Measurements from ENCODE around the gene IARS1.

The IARS1 gene

GRCh38 chr9:92325269-92325990, 31.9 kb upstream of the IARS1 start, which contains the start of the genes CENPP and NOL8:
CENPP (plus strand) TSS chr9:92325953.
NOL8 (minus strand) TSS chr9:92325350; CDS start chr9:92324161, 1,189 bp downstream.
- Histone ChIP-seq H3K27ac (peak within 1 kb of the TSS; percentile 94 to 100 (median 99)), H3K9me3 (replicated peaks in 1 of 11) (no peaks in the 10 kb centered on the region)
- TF ChIP-seq Cebpa-rat (IDR thresholded peaks at IDR 0.05), result no peak

GRCh38 chr9:92324889-92325268, 31.4 kb upstream of the IARS1 start:
- no peaks in the 10 kb centered on the region for H3K9me3 ChIP-seq (replicated peaks in 1 of 11)
- H3K36me3 ChIP-seq, result peaks cover 33 to 41% (median 35%) of the 10 kb centered on the region in 11 experiments
- peak overlapping the region; percentile 94 to 100 (median 99) for H3K27ac ChIP-seq
- peaks cover 0 to 10% (median 0%) of the 10 kb centered on the region in 11 experiments; a peak in 3 of 22 replicates for H4K20me1 ChIP-seq
- peak overlapping the region; percentile 91 to 100 (median 99) for H3K9ac ChIP-seq
- H3K4me1 ChIP-seq, result peaks cover 29 to 41% (median 33%) of the 10 kb centered on the region in 10 experiments
- no peak for TF ChIP-seq Cebpa-rat (IDR thresholded peaks at IDR 0.05)
- H3K27me3 ChIP-seq, result no peaks in the 10 kb centered on the region
- H3K4me2 ChIP-seq, result peak overlapping the region; percentile 79 to 95 (median 85)
- H3K4me3 ChIP-seq, result peak overlapping the region; percentile 67 to 96 (median 82)

More at GRCh38 chr9:92325269-92325990, 31.9 kb upstream of the IARS1 start, which contains the start of the genes CENPP and NOL8:
- peak within 1 kb of the TSS; percentile 79 to 95 (median 86) for H3K4me2 ChIP-seq
- H4K20me1 ChIP-seq, result 0 out of 22 replicates have a peak, but pooled peaks cover 0 to 5% (median 0%) of the 10 kb centered on the region in 11 experiments
- peaks cover 29 to 41% (median 33%) of the 10 kb centered on the region in 10 experiments for H3K4me1 ChIP-seq
- no peaks in the 10 kb centered on the region for H3K27me3 ChIP-seq
- peak within 1 kb of the TSS; percentile 67 to 96 (median 82) for H3K4me3 ChIP-seq
- peaks cover 28 to 35% (median 29%) of the 10 kb centered on the region in 11 experiments for H3K36me3 ChIP-seq
- H3K9ac ChIP-seq, result peak within 1 kb of the TSS; percentile 91 to 100 (median 99)

GRCh38 chr9:92324431-92324830, 30.9 kb upstream of the IARS1 start:
- peaks cover 29 to 41% (median 33%) of the 10 kb centered on the region in 10 experiments for H3K4me1 ChIP-seq
- H3K36me3 ChIP-seq, result peaks cover 38 to 45% (median 39%) of the 10 kb centered on the region in 11 experiments
- TF ChIP-seq Cebpa-rat (IDR thresholded peaks at IDR 0.05), result no peak
- H3K27me3 ChIP-seq, result no peaks in the 10 kb centered on the region
- H4K20me1 ChIP-seq, result peaks cover 0 to 10% (median 0%) of the 10 kb centered on the region in 11 experiments; a peak in 3 of 22 replicates
- H3K27ac ChIP-seq, result peak overlapping the region; percentile 94 to 100 (median 99); a peak in 21 of 22 replicates
- H3K4me3 ChIP-seq, result peak overlapping the region; percentile 67 to 96 (median 82)
- no peaks in the 10 kb centered on the region for H3K9me3 ChIP-seq (replicated peaks in 1 of 11)
- H3K4me2 ChIP-seq, result peak overlapping the region; percentile 79 to 95 (median 85)
- peak overlapping the region; percentile 91 to 100 (median 99) for H3K9ac ChIP-seq

- Histone ChIP-seq H3K9ac (no peak overlapping the region), H4K20me1 (peaks cover 0 to 21% (median 12%) of the 10 kb centered on the region in 11 experiments; a peak in 10 of 22 replicates), H3K27ac (0 out of 22 replicates have a peak overlapping the region, but pooled peaks of 1 of the 11 experiments have one; percentile 8), H3K27me3 (no peaks in the 10 kb centered on the region), H3K4me3 (no peak overlapping the region), H3K4me1 (peaks cover 14 to 44% (median 29%) of the 10 kb centered on the region in 10 experiments), H3K4me2 (peak overlapping the region in 5 of 11 experiments; percentile 4 to 53 (median 8); a peak in 6 of 22 replicates), H3K9me3 (replicated peaks in 1 of 11) (0 out of 22 replicates have a peak, but pooled peaks cover 0 to 4% (median 0%) of the 10 kb centered on the region in 11 experiments), H3K36me3 (peaks cover 74 to 100% (median 92%) of the 10 kb centered on the region in 11 experiments)
- TF ChIP-seq Cebpa-rat (IDR thresholded peaks at IDR 0.05), result peak in 2 of 11 experiments; percentile 57 to 62; a peak in 3 of 22 replicates
These were observed 22.0 kb upstream of the IARS1 start for GRCh38 chr9:92315456-92315855.

GRCh38 chr9:92313624-92314012, 20.1 kb upstream of the IARS1 start:
- Histone ChIP-seq H3K4me1 (peaks cover 22 to 63% (median 47%) of the 10 kb centered on the region in 10 experiments), H3K27ac (peak overlapping the region in 6 of 11 experiments; percentile 14 to 43 (median 22); a peak in 8 of 22 replicates), H3K36me3 (peaks cover 74 to 100% (median 92%) of the 10 kb centered on the region in 11 experiments), H3K27me3 (no peaks in the 10 kb centered on the region), H3K9me3 (replicated peaks in 1 of 11) (0 out of 22 replicates have a peak, but pooled peaks cover 0 to 4% (median 0%) of the 10 kb centered on the region in 11 experiments), H4K20me1 (peaks cover 0 to 20% (median 12%) of the 10 kb centered on the region in 11 experiments; a peak in 8 of 22 replicates), H3K4me2 (peak overlapping the region; percentile 1 to 66 (median 28); a peak in 18 of 22 replicates), H3K9ac (0 out of 22 replicates have a peak overlapping the region, but pooled peaks of 1 of the 11 experiments have one; percentile 37), H3K4me3 (no peak overlapping the region)
- TF ChIP-seq Cebpa-rat (IDR thresholded peaks at IDR 0.05), result no peak

- H3K9me3 ChIP-seq (replicated peaks in 1 of 11), result 0 out of 22 replicates have a peak, but pooled peaks cover 0 to 4% (median 0%) of the 10 kb centered on the region in 11 experiments
- peak overlapping the region; percentile 1 to 66 (median 28); a peak in 21 of 22 replicates for H3K4me2 ChIP-seq
- H3K4me1 ChIP-seq, result peaks cover 22 to 68% (median 53%) of the 10 kb centered on the region in 10 experiments
- H3K9ac ChIP-seq, result 0 out of 22 replicates have a peak overlapping the region, but pooled peaks of 1 of the 11 experiments have one; percentile 37
- H3K27me3 ChIP-seq, result no peaks in the 10 kb centered on the region
- H4K20me1 ChIP-seq, result peaks cover 0 to 20% (median 12%) of the 10 kb centered on the region in 11 experiments; a peak in 8 of 22 replicates
- TF ChIP-seq Cebpa-rat (IDR thresholded peaks at IDR 0.05), result no peak
- peaks cover 74 to 100% (median 92%) of the 10 kb centered on the region in 11 experiments for H3K36me3 ChIP-seq
- H3K27ac ChIP-seq, result peak overlapping the region in 9 of 11 experiments; percentile 4 to 43 (median 21); a peak in 9 of 22 replicates
- no peak overlapping the region for H3K4me3 ChIP-seq
These were observed 19.6 kb upstream of the IARS1 start for GRCh38 chr9:92312887-92313623.

- Histone ChIP-seq H3K27me3 (no peaks in the 10 kb centered on the region), H3K4me3 (no peak overlapping the region), H3K9me3 (replicated peaks in 1 of 11) (0 out of 22 replicates have a peak, but pooled peaks cover 0 to 4% (median 0%) of the 10 kb centered on the region in 11 experiments), H3K27ac (no peak overlapping the region), H3K4me1 (peaks cover 22 to 65% (median 53%) of the 10 kb centered on the region in 10 experiments), H3K36me3 (peaks cover 75 to 100% (median 92%) of the 10 kb centered on the region in 11 experiments), H4K20me1 (peaks cover 0 to 20% (median 12%) of the 10 kb centered on the region in 11 experiments; a peak in 8 of 22 replicates), H3K9ac (no peak overlapping the region), H3K4me2 (peak overlapping the region in 4 of 11 experiments; percentile 51 to 64 (median 58); a peak in 7 of 22 replicates)
- no peak for TF ChIP-seq Cebpa-rat (IDR thresholded peaks at IDR 0.05)
These were observed 17.1 kb upstream of the IARS1 start for GRCh38 chr9:92310562-92310961.

GRCh38 chr9:92308893-92309292, 15.4 kb upstream of the IARS1 start:
- Histone ChIP-seq H3K4me2 (peak overlapping the region in 8 of 11 experiments; percentile 18 to 64 (median 56); a peak in 15 of 22 replicates), H3K36me3 (peaks cover 83 to 100% (median 92%) of the 10 kb centered on the region in 11 experiments), H4K20me1 (peaks cover 0 to 20% (median 11%) of the 10 kb centered on the region in 11 experiments; a peak in 8 of 22 replicates), H3K9ac (no peak overlapping the region), H3K4me3 (no peak overlapping the region), H3K27me3 (no peaks in the 10 kb centered on the region), H3K27ac (peak overlapping the region in 1 of 11 experiments; percentile 9; a peak in 1 of 22 replicates), H3K9me3 (replicated peaks in 1 of 11) (0 out of 22 replicates have a peak, but pooled peaks cover 0 to 4% (median 0%) of the 10 kb centered on the region in 11 experiments), H3K4me1 (peaks cover 22 to 53% (median 43%) of the 10 kb centered on the region in 10 experiments)
- no peak for TF ChIP-seq Cebpa-rat (IDR thresholded peaks at IDR 0.05)

Data from BLaER1 treated with 17β-estradiol and CSF1 and Interleukin-3, amounts not matched to agents 10 nM and 100 nM (cell line).